HL-60/S4 treated with phorbol 12-myristate 13-acetate at 8.2 ng/mL for 4 days and 3 days (cell line): Measurements from ENCODE around the gene IFT57.

Experiments used
- in situ Hi-C: fragments of 300-500 bp; cut with MboI; formaldehyde crosslinking; loops from 2 replicates; pipeline ENCODE4 v1.15.0; 2022; ENCODE audit warnings: low sequenced_read_pairs

Gene IFT57

DNA sequence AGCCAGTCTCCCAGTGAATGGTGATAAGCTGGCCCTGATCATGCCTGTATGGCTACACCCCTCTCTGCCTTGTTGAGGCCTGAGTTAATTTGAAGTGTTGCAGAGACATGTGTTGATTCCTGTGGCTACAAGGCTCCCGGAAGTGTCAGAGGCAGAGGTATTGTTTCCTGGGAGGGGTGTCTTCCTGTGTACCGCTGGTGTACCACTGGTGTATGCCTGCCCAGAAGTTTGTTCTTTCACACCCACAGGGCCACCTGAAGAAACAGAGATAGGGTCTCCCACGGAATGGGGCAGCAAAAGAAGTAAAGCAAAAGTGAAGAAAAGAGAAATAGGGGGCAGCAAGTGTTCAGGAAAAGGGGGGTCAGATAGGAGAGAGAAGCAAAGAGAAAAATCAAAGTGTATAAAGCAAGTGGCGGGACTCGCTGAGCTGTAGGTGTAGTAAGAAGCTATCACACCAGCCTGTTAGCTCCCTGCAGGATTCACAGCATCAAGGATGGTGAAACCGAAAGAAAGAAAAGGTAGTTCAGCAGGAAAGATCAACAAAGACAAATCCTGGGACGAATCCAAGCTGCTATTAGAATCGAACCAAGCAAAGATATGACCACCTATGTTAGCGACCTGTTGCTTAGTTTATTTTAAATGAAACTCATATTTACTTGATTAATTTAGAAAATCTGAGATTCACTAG, 94.8 kb downstream of the IFT57 start:
- in situ Hi-C loops = no loop called here

DNA sequence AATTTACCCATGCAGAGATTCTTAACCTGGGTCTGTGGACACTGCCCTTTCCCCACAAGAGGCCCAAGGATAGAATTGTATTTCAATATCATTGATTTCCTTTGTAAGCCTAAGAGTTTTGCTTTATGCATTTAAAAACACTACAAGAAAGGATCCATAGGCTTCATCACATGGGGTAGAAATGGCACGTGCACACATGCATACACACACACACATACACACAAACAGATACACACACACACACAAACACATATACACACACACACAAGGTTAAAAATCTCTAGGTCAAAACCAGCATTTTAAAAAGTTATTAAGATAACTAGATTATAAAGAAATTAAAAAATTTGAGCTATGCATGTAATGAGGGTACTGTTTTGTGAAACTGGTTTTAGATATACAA, 95.9 kb downstream of the IFT57 start:
- in situ Hi-C loops = no loop called here

DNA sequence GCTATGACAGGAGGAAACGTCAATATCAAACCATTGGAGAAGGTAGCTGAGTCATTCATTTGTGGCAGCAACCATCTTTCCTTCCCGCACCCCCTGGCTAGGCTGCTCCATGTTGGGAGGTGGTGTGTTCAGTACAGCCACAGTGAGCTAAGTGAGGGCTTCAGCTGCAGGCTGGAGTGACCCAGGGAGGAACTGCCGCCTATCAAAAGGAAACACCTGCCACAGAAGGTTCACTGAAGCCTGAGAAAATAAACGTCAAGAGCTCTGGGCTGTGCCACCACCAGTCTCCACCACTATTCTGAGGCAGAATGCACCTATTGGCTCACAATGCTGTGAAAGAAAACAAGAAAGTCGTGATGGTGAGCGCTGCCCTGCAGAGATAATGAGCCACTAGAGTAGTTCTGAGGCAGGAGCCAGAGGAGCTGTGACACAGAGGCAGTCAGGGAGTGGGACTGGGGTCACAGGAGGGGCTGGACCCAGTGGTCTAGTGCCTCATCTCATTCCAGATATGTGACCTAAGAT, 96.6 kb downstream of the IFT57 start:
- in situ Hi-C loops = no loop called here

DNA sequence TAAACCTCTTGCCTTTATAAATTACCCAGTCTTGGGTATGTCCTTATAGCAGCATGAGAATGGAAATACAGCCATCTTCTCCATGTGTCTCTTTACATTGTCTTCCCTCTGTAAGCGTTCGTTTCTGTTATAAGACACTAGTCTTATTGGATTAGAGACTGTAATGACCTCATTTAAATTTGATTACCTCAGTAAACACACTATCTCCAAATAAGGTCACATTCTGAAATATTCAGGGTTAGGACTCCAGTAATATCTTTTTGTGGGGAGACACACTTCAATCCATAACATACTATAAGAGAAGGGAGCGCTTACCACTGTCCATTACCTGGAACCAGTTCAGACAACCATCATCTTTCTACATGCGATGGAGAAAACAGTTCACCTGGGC, 97.1 kb downstream of the IFT57 start:
- in situ Hi-C loops = no loop called here

DNA sequence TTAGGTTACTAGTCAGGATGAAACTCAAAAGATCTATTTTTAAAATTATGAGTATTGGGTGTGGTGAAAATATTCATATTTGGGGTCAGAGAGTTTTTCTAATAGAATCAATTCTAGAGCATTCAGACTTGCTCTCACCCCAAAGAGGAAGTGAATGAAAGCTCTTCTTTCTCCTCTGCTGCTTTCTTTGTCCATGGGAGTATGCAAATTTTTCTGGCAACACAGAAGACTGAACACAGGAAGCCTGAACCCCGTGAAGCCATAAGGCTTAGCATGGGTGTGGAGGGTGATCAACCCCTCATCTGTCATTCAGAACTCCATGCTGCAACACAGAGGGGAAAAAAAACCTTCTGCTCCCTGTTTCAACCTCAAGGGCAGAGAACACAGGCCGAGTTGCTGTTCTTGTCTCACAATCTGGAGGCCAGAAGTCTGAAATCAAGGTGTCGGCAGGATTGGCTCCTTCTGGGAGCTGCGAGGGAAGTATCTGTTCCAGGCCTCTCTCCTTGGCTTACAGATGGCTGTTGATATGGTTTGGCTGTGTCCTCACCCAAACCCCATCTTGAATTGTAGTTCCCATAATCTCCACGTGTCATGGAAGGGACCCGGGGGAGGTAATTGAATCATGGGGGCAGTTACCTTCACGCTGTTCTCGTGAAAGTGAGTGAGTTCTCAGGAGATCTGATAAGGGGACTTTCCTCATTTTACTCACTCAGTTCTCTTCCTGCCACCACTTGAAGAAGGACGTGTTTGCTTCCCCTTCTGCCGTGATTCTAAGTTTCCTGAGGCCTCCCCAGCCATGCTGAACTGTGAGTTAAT, 97.7 kb downstream of the IFT57 start:
- in situ Hi-C loops = no loop called here

DNA sequence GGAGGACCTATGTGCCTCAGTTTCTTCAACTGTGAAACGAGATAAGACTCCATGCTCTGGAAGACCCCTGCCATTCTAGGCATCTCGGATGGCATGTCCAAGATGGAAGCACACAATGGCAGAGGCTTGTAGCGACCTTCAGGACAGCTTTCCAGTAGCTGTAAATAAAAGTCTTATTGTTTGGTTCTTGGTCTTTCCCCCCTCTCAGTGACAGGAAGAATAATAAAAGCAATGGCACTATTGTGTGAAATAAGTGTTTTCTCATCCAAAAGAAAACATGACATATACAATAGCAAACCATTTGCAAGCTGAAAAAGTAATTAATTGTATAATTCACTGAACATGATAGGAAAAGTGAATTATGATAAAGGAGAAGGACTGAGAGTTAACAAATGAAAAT, 98.9 kb downstream of the IFT57 start:
- in situ Hi-C loops = no loop called here

DNA sequence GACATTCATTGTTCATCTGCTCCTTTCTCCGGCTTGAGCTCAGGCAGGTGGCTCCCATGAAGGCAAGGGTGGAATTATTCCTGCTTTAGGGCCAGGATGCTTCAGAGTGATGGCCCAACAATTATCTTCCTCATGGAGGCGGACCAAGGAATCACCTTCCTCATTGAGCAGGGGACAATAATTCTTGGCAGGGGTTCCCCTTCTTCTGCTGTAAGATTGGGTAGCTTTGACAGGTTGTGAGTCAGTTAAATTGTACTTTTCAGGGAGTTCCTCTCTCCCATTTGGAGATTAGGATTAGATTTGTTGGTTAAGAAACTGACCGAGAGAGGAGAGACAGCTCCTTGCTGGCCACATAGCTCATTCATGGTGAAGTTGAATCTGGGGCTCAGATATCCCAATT, 99.9 kb downstream of the IFT57 start:
- in situ Hi-C loops = no loop called here

DNA sequence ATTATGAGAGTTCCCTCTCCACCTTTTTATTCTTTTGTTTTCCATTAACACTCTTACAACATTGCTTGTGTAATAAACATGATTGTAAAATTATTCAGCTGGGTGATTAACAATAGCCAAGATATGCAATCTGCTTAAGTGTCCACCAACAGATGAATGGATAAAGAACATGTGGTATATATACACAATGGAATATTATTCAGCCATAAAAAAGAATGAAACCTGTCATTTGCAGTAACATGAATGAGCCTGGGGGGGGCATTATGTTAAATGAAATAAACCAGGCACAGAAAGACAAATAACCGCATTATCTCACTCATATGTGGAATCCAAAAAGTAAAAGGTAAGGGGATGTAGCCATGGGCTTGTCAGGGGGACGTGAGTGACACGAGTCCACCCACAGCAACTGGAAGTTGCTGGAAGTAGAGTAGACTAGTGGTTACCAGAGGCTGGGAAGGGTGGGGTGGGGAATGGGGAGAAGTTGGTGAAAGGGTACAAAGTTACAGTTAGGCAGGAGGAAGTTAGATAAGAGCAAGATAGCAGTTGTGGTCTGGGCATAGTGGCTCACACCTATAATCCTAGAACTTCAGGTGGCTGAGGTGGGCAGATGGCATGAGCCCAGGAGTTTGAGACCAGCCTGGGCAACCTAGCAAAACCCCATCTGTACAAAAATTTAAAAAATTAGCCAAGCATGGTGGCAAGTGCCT, 102.7 kb downstream of the IFT57 start:
- in situ Hi-C loops = no loop called here

DNA sequence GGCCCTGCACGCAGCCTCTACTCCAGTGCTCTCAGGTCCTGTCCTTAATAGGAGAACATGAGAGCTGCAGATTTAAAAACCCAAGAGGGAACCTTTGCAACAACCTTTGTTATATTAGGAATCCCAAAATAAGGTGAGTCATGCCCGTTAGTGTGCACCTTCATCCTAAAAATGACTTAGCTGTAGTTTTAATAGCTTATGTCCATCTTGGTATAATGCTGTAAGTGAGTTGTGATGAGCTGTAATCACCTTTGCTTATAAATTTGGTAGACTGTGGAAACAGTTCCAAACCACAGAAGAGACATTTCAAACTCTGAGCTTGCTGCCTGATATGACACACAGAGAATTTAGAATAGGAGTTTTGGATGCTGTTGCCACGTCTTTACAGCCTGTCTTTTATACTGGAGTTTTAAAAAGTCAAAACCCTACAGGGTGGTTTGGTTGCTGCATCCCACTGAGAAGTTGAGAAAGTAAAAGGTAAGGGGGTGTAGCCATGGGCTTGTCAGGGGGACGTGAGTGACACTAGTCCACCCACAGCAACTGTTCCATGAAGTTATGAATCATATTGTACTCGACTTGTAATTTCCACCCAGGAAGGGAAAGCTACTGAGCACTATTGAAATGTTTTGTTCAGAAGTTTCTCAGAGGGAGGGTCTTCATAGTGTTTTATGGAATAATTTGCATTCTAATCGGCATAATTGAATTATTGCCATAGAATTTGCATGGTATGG, 104.0 kb downstream of the IFT57 start:
- in situ Hi-C loops = no loop called here

DNA sequence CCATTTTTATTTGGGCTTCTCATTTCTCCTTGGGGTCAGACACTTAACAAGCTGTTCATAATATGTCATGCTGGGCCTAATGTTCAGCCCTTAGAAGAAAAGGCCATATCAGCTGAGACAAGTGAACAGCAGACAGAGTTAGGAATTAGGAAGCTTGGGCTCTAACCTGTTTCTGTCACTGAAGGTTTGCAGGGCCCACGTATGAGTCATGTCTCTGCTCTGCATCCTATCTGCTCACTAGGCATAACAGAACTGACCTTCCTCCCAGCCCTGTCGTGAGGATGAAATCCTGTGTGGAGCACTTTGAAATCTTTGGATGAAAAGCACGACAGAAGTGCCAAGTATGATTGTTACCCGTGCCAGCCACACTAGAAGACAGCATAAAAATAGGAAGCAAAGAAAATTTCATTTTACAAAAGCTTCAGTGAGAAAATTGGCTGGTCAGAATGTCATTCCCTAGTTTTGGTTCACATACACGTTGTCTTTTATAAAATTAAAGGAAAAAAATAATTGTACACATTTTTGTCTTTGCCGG, 104.9 kb downstream of the IFT57 start:
- in situ Hi-C loops = no loop called here

DNA sequence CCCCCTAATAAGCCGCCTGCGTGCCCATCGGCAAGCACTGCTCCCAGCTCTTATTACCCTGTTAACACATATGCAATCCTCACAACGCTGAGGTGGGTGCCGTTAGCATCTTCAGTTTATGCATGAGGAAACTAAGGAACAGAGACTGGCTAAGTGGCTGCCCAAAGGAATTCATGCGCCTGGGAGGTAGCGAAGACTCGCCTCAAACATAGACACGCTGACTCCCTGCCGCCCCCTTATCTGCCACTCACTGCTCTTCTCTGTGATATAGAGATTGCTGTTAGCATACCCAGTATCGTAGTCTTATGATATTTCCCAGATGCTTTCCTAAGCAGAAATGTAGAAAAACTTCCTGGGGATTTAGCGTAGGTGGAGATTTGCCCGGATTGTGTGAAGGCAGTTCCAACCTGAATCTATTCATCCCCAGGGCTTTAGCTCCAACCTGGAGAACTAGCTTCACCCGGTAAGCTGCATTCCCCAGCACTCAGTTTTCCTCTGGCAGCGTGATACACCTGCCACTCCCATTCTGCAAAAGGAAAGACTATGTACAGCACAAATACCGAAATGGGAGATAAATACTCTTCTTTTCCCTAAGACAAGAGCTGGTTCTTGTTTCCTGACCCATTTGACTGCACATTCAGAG, 107.7 kb downstream of the IFT57 start:
- in situ Hi-C loops = no loop called here

DNA sequence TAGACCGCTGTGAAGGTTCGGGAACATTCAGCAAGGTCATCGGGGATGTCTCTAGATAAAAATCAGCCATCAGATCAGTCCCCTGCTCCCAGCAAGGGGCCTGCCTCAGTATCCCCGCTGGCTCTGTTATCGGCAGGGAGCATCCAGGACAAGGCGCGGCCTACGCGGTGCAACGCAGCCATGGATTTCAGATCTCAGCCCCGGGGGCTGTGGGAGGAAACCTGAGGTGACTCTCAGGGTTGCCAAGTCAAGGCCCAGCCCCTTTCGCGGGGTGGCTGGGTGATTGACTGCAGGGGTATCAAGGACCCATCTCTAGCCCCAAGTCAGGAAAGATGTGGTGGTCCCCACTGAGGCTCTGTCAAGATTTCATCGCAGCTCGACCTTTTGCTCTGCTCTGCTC, 108.2 kb downstream of the IFT57 start:
- in situ Hi-C loops = no loop called here

DNA sequence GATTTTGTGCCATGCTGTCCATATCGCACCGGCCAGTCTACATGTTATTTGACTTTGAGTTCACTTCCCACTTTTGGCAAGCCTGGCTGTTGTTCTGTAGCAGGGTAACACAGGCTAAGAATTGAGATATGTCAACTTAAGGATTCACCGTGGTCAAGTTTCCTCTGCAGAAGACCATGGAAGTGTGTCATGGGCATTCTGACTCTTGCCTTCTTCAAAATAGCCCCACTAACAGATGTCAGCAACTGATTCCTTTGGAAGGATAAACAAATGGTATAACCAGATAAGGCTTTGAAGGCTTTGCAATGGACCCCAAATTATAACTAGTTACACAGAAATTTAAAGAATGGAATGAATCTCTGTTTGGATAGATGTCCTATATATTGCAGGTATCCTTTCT, 111.3 kb downstream of the IFT57 start:
- in situ Hi-C loops = no loop called here
